HCT116 (cell line): ENCODE measurements around the gene ACO2. TPM values are rescaled to one million over a fixed set of nuclear protein-coding genes. Genes with fewer than 3 reads are reported as not detected.

Experiments used
- ATAC-seq: fragments of 200-7000 bp; cut with Tn5 transposase; 2 replicates; pipeline ENCODE4 v1.9.1; 2020; ENCODE audit warnings: mild to moderate bottlenecking, moderate library complexity
- BruUV-seq: library from RNA; stranded (reverse); fragments of 400-500 nt; replicated peaks from 2 replicates; lab custom pipeline; 2021; lab: Mats Ljungman, UMichigan
- CTCF ChIA-PET: fragments of 300-600 bp; sonication (Branson Sonifier 250); formaldehyde crosslinking; loops from one replicate; lab custom pipeline; 2021; ENCODE audit warnings: antibody characterized with exemption; lab: Charles Lee
- POLR2A ChIA-PET: fragments of 300-600, 350-600 bp; sonication (Branson Sonifier 250); formaldehyde crosslinking; loops from one replicate; lab custom pipeline; 2021; ENCODE audit warnings: antibody characterized with exemption; lab: Charles Lee
- RAD21 ChIA-PET, 2 experiments: fragments of 300-600 bp; sonication (Branson Sonifier 250); formaldehyde crosslinking; loops; one replicate each; lab custom pipeline; 2023; ENCODE audit warnings: low total read pairs in 2 of 2; ENCODE audit not compliant: uncharacterized antibody in 2 of 2, unreplicated experiment in 2 of 2, low non-redundant PET in 1 of 2; lab: Charles Lee
- DNase-seq: peaks from one replicate; pipeline ENCODE4 v3.0.0-alpha.2; 2010; ENCODE audit warnings: low read depth, low spot score
- H2AFZ ChIP-seq: fragments of 200-600 bp; shearing (Covaris generic), sonication (generic); 2 replicates; pipeline ENCODE4 v1.6.1; 2017; ENCODE audit warnings: low read depth, mixed run types, mixed read lengths, antibody characterized with exemption, low read length; ENCODE audit not compliant: poor library complexity, severe bottlenecking
- H3K27ac ChIP-seq: 2 replicates; pipeline ENCODE4 v1.5.1; 2012; ENCODE audit warnings: low read depth, low read length
- H3K27me3 ChIP-seq: fragments of 200-600 bp; sonication (generic); 2 replicates; pipeline ENCODE4 v1.6.1; 2016; ENCODE audit warnings: mixed run types, low read length, mixed read lengths; ENCODE audit not compliant: insufficient read depth
- H3K36me3 ChIP-seq, 2 experiments: fragments of 200-500 bp in 1 of 2; fragments of 200-600 bp in 1 of 2; sonication (Bioruptor generic) in 1 of 2; sonication (generic) in 1 of 2; 2 replicates each; pipeline versions ENCODE4 v1.5.1 to v1.6.1; 2014 to 2016; ENCODE audit warnings: low read length in 2 of 2, inconsistent platforms in 1 of 2, mixed read lengths in 1 of 2, mixed run types in 1 of 2; ENCODE audit not compliant: insufficient read depth in 2 of 2, control insufficient read depth in 1 of 2
- H3K4me1 ChIP-seq, 2 experiments: fragments of 200-600 bp in 1 of 2; sonication (generic) in 1 of 2; 2 replicates each; pipeline versions ENCODE4 v1.5.1 to v1.6.1; 2012 to 2017; ENCODE audit warnings: low read length in 2 of 2, inconsistent platforms in 1 of 2, mild to moderate bottlenecking in 1 of 2, mixed read lengths in 1 of 2, mixed run types in 1 of 2, moderate library complexity in 1 of 2; ENCODE audit not compliant: insufficient read depth in 2 of 2, control insufficient read depth in 1 of 2
- H3K4me2 ChIP-seq: fragments of 200-600 bp; sonication (generic); 2 replicates; pipeline ENCODE4 v1.6.1; 2017; ENCODE audit warnings: mixed run types, low read length, mixed read lengths
- H3K4me3 ChIP-seq, 2 experiments: fragments of 200-600 bp in 1 of 2; sonication (generic) in 1 of 2; replicated peaks in 1 of 2; 2 replicates each; pipeline ENCODE4 v1.5.1; 2011 to 2016; ENCODE audit warnings: low read length in 2 of 2, control low read depth in 1 of 2, low read depth in 1 of 2, mild to moderate bottlenecking in 1 of 2, mixed read lengths in 1 of 2, mixed run types in 1 of 2
- H3K79me2 ChIP-seq: fragments of 200-600 bp; sonication (generic); 2 replicates; pipeline ENCODE4 v1.6.1; 2017; ENCODE audit warnings: mild to moderate bottlenecking, mixed run types, low read length, moderate library complexity, mixed read lengths; ENCODE audit not compliant: insufficient read depth
- H3K9ac ChIP-seq: fragments of 200-600 bp; sonication (generic); 2 replicates; pipeline ENCODE4 v1.6.1; 2016; ENCODE audit warnings: low read length, mixed read lengths
- H3K9me2 ChIP-seq: fragments of 200-600 bp; sonication (generic), shearing (Covaris generic); 2 replicates; pipeline ENCODE4 v1.6.1; 2017; ENCODE audit warnings: mixed run types, mild to moderate bottlenecking, moderate library complexity; ENCODE audit not compliant: insufficient read depth
- H3K9me3 ChIP-seq, 2 experiments: fragments of 200-500 bp in 1 of 2; fragments of 200-600 bp in 1 of 2; sonication (Bioruptor generic) in 1 of 2; sonication (generic) in 1 of 2; 2 replicates each; pipeline ENCODE4 v1.6.1; 2014 to 2017; ENCODE audit warnings: low read length in 2 of 2, mixed read lengths in 2 of 2, inconsistent platforms in 1 of 2, low read depth in 1 of 2, mild to moderate bottlenecking in 1 of 2, mixed run types in 1 of 2, moderate library complexity in 1 of 2; ENCODE audit not compliant: control insufficient read depth in 1 of 2, insufficient read depth in 1 of 2
- H4K20me1 ChIP-seq: fragments of 200-600 bp; sonication (generic), shearing (Covaris generic); 2 replicates; pipeline ENCODE4 v1.6.1; 2017; ENCODE audit warnings: mixed run types, mild to moderate bottlenecking, moderate library complexity; ENCODE audit not compliant: insufficient read depth
- CEBPB ChIP-seq: IDR thresholded peaks from 2 replicates; pipeline ENCODE4 v1.6.1; 2012; ENCODE audit warnings: low read depth
- EZH2phosphoT487 ChIP-seq: fragments of 200-600 bp; IDR thresholded peaks from 2 replicates; pipeline ENCODE4 v1.6.1; 2018; ENCODE audit warnings: antibody characterized with exemption, borderline replicate concordance
- JUND ChIP-seq: IDR thresholded peaks from 2 replicates; pipeline ENCODE4 v1.6.1; 2012
- RAD21 ChIP-seq: IDR thresholded peaks from 2 replicates; pipeline ENCODE4 v1.6.1; 2012; ENCODE audit warnings: low read depth, mild to moderate bottlenecking
- SIN3A ChIP-seq: IDR thresholded peaks from 2 replicates; pipeline ENCODE4 v1.6.1; 2012; ENCODE audit warnings: low read depth
- SP1 ChIP-seq: IDR thresholded peaks from 2 replicates; pipeline ENCODE4 v1.6.1; 2012; ENCODE audit warnings: low read depth
- intact Hi-C: fragments of 100-400 bp; cut with micrococcal nuclease; formaldehyde crosslinking; loops from 2 replicates; pipeline ENCODE4 v1.10.0; 2022
- total RNA-seq: library from RNA; stranded (reverse); gene quantifications from one replicate; pipeline ENCODE4 v1.2.1, GENCODE V29; 2021; ENCODE audit not compliant: unreplicated experiment
- TF ChIP-seq, protein P1 (sequence below), 3 experiments: fragments of 200-600 bp in 1 of 3; sonication (generic) in 1 of 3; IDR thresholded peaks in 2 of 3; conservative IDR thresholded peaks in 1 of 3; 2 replicates each; pipeline ENCODE4 v1.5.1; 2012 to 2017; ENCODE audit warnings: low read depth in 2 of 3, low read length in 2 of 3, antibody characterized with exemption in 1 of 3, borderline replicate concordance in 1 of 3, control low read depth in 1 of 3, mild to moderate bottlenecking in 1 of 3, mixed read lengths in 1 of 3, mixed run types in 1 of 3, moderate library complexity in 1 of 3; ENCODE audit not compliant: insufficient read depth in 1 of 3
- TF ChIP-seq, protein P2 (sequence below): IDR thresholded peaks from 2 replicates; pipeline ENCODE4 v1.6.1; 2011; ENCODE audit warnings: mild to moderate bottlenecking, low read length, moderate library complexity; ENCODE audit not compliant: insufficient replicate concordance; ENCODE audit errors: extremely low read depth

ACO2 gene
- total RNA-seq, 1 experiment from 2014 or later = 108 TPM

DNA sequence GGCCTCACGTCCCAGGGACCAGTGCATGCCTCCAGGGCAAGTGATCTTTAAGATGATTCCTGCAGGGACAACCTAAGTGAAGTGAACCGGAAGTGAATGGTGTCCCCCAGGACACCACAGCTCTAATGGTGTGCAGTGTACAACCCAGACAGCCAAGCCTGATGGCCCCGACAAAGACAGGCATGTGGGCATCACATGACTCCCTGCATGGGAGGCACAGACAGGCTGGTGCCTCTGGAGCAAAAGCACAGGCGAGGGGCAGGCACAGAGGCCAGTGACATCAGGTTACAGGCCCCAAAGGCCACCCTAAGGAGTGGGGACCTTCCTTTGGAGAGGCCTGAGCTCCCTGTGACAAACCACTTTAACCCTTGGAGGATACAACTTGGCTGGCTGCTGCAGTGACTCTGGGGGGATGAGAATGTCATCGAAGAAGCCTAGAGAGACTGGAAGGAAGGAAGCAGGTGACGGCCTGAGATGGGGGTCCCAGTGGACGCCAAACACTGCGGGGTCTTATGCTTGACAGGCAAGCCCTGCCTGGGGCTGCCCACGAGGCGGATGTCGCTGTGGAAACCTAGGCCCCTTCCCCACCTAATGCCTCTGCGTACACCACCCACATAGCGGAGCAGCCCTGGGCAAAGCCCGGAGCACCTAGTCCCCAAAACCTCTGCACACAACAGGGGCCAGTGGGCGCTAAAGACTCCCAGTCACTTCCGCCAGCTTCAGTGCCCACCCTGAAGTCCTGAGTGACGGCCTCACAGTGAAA, 63.0 kb downstream of the ACO2 start (continued):
- no peak for TF ChIP-seq EZH2phosphoT487
- TF ChIP-seq SIN3A = no peak
- no peak for TF ChIP-seq SP1

DNA sequence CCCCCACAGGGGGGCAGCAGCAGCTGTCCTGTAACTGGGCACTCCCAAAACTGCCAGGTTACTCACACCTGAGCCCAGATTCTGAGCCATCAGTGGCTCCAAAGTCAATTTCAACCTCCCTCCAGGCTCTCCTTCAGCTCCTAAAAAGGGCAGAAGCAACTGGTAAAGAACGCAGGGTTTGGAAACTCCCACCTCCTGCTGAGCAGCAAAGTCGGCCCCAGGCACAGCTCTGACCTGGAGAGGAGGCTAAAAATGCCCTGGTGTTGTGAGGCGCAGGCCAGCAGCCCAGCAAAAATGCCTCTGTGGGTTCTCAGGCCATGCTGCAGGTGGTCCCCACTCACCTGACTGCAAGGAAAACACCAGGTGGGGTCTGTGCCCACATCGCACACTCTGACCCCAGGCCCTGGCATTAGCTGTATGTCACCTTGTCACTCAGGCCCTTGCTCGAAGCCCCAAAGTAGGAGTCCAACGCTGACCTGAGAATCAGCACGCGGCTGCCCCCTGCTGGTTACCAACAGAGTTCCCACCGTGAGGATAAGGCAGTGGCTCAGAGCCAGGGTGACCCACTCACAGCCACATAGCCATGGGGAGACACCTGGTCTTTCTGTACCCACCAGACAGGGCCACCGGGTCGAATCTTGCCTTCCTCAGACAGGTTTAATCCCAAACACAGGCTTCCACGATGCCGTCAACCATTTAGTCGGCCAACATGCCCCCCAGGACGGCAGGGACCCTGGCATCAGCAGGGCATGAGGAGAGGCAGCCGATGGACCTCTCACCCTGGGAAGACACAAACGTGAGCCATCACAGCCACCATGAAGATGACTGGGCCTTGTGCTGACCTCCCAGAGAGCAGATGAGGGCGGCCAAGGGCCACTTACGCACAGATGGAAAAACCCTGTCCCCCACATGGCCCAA, 64.2 kb downstream of the ACO2 start:
- Histone ChIP-seq H3K79me2 (peaks cover 67% of the 10 kb centered on the region), H3K4me1 (no peaks in the 10 kb centered on the region), H3K9me2 (no peaks in the 10 kb centered on the region), H3K4me2 (no peak overlapping the region), H2AFZ (no peak overlapping the region), H4K20me1 (no peaks in the 10 kb centered on the region; the same call in 1 of the 2 replicates), H3K27ac (no peak overlapping the region; the same call in 1 of the 2 replicates), H3K4me3 (no peak overlapping the region), H3K27me3 (no peaks in the 10 kb centered on the region), H3K36me3 (peaks cover 44 to 61% of the 10 kb centered on the region in 2 experiments), H3K9ac (no peak overlapping the region), H3K9me3 (no peaks in the 10 kb centered on the region)
- ChIA-PET POLR2A (no interaction called here), CTCF (interaction anchor here (1.0 kb wide), 2 partner anchors 57 to 129 kb away, joined by 3 read pairs; partner anchors contain the start of gene PMM1), RAD21 (interaction anchor here in 1 of 2 experiments (0.5 to 1.0 kb wide), 2 partner anchors 172 to 611 kb away, joined by 3 read pairs; no protein-coding TSS in a partner anchor)
- ATAC-seq (peak; percentile 76), DNase-seq (no peak)
- TF ChIP-seq RAD21 = peak; percentile 56
- TF ChIP-seq JUND = no peak
- TF ChIP-seq, protein P1, sequence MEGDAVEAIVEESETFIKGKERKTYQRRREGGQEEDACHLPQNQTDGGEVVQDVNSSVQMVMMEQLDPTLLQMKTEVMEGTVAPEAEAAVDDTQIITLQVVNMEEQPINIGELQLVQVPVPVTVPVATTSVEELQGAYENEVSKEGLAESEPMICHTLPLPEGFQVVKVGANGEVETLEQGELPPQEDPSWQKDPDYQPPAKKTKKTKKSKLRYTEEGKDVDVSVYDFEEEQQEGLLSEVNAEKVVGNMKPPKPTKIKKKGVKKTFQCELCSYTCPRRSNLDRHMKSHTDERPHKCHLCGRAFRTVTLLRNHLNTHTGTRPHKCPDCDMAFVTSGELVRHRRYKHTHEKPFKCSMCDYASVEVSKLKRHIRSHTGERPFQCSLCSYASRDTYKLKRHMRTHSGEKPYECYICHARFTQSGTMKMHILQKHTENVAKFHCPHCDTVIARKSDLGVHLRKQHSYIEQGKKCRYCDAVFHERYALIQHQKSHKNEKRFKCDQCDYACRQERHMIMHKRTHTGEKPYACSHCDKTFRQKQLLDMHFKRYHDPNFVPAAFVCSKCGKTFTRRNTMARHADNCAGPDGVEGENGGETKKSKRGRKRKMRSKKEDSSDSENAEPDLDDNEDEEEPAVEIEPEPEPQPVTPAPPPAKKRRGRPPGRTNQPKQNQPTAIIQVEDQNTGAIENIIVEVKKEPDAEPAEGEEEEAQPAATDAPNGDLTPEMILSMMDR (IDR thresholded peaks at IDR 0.05 in 2 of 3, conservative IDR thresholded peaks at IDR 0.05 in 1 of 3; ENCODE audit: borderline replicate concordance in 1 of 3, insufficient read depth in 1 of 3, low read depth in 2 of 3, low read length in 2 of 3) = peak; percentile 45 to 86 (median 85); a peak in 5 of 6 replicates
- TF ChIP-seq, protein P2, sequence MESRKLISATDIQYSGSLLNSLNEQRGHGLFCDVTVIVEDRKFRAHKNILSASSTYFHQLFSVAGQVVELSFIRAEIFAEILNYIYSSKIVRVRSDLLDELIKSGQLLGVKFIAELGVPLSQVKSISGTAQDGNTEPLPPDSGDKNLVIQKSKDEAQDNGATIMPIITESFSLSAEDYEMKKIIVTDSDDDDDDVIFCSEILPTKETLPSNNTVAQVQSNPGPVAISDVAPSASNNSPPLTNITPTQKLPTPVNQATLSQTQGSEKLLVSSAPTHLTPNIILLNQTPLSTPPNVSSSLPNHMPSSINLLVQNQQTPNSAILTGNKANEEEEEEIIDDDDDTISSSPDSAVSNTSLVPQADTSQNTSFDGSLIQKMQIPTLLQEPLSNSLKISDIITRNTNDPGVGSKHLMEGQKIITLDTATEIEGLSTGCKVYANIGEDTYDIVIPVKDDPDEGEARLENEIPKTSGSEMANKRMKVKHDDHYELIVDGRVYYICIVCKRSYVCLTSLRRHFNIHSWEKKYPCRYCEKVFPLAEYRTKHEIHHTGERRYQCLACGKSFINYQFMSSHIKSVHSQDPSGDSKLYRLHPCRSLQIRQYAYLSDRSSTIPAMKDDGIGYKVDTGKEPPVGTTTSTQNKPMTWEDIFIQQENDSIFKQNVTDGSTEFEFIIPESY = no peak
- TF ChIP-seq CEBPB = no peak
- intact Hi-C loops = loop anchor here (1.0 kb wide), 1 partner anchor 64 kb away; no protein-coding TSS in a partner anchor
- no TSS peak for BruUV-seq
